ENCODE measurements around the gene CHKA. TPM values are rescaled to one million over a fixed set of nuclear protein-coding genes. Genes with fewer than 3 reads are reported as not detected.

The CHKA gene
- total RNA-seq, 2 experiments from 2014 or later: 5.3 to 12.9 TPM

DNA sequence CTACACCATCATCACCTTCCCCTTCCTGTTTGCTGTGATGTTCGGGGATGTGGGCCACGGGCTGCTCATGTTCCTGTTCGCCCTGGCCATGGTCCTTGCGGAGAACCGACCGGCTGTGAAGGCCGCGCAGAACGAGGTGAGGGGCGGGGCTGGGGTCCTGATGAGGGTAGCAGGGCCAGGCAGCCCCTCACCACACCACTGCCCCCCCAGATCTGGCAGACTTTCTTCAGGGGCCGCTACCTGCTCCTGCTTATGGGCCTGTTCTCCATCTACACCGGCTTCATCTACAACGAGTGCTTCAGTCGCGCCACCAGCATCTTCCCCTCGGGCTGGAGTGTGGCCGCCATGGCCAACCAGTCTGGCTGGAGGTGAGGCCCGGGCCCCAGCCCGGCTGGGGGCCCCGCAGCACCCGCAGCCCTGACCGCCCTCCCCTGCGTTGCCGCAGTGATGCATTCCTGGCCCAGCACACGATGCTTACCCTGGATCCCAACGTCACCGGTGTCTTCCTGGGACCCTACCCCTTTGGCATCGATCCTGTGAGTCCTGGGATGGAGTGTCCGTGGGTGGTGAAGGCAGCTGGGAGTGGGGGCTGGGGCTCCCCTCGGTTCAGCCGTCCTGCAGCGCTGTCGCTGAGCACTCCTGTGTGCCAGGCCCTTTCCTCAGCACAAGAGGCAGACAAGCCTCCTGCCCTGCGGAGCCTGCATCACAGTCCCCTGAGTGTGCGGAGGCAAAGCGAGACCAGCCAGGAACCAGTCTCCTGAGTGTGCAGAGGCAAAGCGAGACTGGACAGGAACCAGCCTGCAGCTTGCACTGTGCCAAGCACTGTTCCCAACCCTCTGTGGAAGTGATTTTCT lies 73.5 kb downstream of the CHKA start:
- H3K27ac Mint-ChIP-seq: no peak overlapping the region
- no peak overlapping the region for H3K4me3 Mint-ChIP-seq
- no peaks in the 10 kb centered on the region for H3K27me3 Mint-ChIP-seq
- CTCF ChIA-PET: no interaction called here
- peaks cover 21% of the 10 kb centered on the region for H3K36me3 Mint-ChIP-seq
- DNase-seq (no peak), ATAC-seq (no peak)
- no peaks in the 10 kb centered on the region for H3K9me3 Mint-ChIP-seq (ENCODE audit: low read depth)
- no peaks in the 10 kb centered on the region for H3K4me1 Mint-ChIP-seq

DNA sequence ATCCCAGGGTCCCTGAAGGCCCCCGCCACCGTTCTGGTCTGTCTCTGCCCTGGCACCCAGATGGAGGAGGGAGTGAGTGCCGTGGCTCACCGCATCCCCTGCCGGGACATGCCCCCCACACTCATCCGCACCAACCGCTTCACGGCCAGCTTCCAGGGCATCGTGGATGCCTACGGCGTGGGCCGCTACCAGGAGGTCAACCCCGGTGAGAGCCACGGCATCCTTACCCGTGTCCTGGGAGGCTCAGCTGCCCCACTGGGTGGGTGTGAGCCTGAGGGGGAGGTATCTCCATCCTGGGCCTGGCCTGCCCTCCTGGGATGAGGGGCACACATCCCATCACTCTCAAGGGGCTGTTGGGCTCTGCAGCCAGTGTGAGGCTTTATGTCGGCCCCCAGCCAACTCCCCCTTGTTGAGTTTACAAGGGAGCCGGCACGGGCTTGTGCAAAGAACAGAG lies 76.3 kb downstream of the CHKA start:
- ATAC-seq: no peak
- no peak for DNase-seq
- Mint-ChIP-seq H3K36me3 (peaks cover 11% of the 10 kb centered on the region), H3K9me3 (ENCODE audit: low read depth) (no peaks in the 10 kb centered on the region), H3K4me3 (no peak overlapping the region), H3K27me3 (no peaks in the 10 kb centered on the region), H3K4me1 (peaks cover 9% of the 10 kb centered on the region), H3K27ac (no peak overlapping the region)
- CTCF ChIA-PET: no interaction called here

DNA sequence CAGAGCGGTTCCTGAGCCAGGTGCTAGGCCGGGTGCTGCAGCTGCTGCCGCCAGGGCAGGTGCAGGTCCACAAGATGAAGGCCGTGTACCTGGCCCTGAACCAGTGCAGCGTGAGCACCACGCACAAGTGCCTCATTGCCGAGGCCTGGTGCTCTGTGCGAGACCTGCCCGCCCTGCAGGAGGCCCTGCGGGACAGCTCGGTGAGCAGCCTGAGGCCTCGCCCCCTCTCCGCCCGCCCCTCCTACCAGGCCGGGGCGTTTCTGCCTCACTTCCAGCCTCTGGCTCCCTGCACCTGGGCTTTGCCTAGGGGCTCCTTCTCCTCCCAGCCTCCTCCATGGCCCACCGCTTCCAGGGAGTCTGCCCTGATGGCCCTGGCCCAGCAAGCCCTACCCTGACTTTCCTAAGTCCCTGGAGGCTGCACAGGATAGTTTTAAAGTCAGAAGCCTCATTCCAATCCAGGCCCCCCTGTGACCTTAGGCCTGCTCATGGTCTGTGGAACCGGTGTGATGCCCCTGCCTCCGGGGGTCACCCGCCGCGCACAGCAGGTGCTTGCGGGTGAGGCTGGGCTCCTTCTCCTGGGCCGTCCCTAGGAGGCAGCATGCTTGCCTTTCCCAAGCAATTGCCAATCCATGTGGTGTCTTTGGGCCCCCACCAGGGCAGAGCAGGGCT lies 76.9 kb downstream of the CHKA start:
- H3K36me3 Mint-ChIP-seq: peaks cover 11% of the 10 kb centered on the region
- peaks cover 11% of the 10 kb centered on the region for H3K4me1 Mint-ChIP-seq
- ATAC-seq: no peak
- H3K4me3 Mint-ChIP-seq: no peak overlapping the region
- H3K9me3 Mint-ChIP-seq (ENCODE audit: low read depth): no peaks in the 10 kb centered on the region
- no peak for DNase-seq
- CTCF ChIA-PET: no interaction called here
- H3K27me3 Mint-ChIP-seq: no peaks in the 10 kb centered on the region
- H3K27ac Mint-ChIP-seq: no peak overlapping the region

GRCh38 chr11:68043349-68044144 lies 77.6 kb downstream of the CHKA start:
- no peak for ATAC-seq
- Mint-ChIP-seq H3K36me3 (peaks cover 8% of the 10 kb centered on the region), H3K27me3 (no peaks in the 10 kb centered on the region), H3K9me3 (ENCODE audit: low read depth) (no peaks in the 10 kb centered on the region), H3K27ac (no peak overlapping the region), H3K4me3 (no peak overlapping the region), H3K4me1 (peaks cover 11% of the 10 kb centered on the region)
- CTCF ChIA-PET: no interaction called here
- DNase-seq: no peak

DNA sequence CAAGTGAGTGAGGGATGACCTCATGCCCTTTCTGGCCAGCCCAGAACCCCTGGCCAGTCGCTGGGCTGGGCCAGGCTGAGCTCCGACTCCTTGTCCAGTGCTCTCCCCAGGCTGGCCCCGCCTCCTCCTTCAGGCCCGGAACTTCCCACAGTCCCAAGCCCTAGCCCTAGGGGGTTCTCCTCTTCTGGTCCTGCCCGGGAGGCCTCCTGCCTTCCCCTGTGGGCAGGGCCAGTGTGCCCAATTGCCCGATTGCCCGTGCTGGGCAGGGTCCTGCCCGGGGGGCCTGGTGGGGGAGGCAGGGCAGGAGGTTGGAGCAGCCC lies 78.2 kb downstream of the CHKA start:
- DNase-seq (no peak), ATAC-seq (no peak)
- Mint-ChIP-seq H3K36me3 (peaks cover 8% of the 10 kb centered on the region), H3K9me3 (ENCODE audit: low read depth) (no peaks in the 10 kb centered on the region), H3K4me1 (peaks cover 13% of the 10 kb centered on the region), H3K27me3 (no peaks in the 10 kb centered on the region), H3K27ac (no peak overlapping the region), H3K4me3 (no peak overlapping the region)
- CTCF ChIA-PET: no interaction called here

DNA sequence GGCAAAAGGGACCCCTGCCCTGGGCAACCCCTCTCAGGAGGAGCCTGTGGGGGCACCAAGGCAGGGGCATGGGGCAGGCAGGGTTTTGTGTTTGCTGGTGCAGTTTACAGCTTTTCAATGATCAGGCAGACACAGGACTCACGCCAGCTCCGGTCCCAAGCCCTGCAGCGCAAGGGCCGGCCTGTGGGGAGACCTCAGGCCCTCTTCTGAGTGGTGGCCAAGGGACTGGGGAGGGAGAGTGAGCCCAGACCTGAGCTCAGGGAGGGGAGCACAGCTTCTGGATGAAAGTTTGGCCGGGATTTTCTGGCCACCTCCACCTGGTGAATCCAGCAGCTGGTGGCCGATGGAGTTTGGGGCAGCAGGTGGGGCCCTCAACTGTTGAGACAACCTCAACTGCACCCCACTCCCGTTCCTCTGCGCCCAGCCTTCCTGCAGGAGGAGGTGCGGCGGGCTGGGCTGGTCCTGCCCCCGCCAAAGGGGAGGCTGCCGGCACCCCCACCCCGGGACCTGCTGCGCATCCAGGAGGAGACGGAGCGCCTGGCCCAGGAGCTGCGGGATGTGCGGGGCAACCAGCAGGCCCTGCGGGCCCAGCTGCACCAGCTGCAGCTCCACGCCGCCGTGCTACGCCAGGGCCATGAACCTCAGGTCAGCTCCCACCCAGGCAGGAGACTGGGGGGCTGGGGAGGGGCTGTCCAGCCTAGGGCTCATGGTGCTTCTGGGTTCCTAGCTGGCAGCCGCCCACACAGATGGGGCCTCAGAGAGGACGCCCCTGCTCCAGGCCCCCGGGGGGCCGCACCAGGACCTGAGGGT lies 78.8 kb downstream of the CHKA start:
- no peaks in the 10 kb centered on the region for H3K27me3 Mint-ChIP-seq
- peaks cover 18% of the 10 kb centered on the region for H3K4me1 Mint-ChIP-seq
- no peaks in the 10 kb centered on the region for H3K9me3 Mint-ChIP-seq (ENCODE audit: low read depth)
- CTCF ChIA-PET: no interaction called here
- H3K4me3 Mint-ChIP-seq: no peak overlapping the region
- no peak overlapping the region for H3K27ac Mint-ChIP-seq
- ATAC-seq (no peak), DNase-seq (no peak)
- peaks cover 8% of the 10 kb centered on the region for H3K36me3 Mint-ChIP-seq

- no peaks in the 10 kb centered on the region for H3K27me3 Mint-ChIP-seq
- no peak overlapping the region for H3K4me3 Mint-ChIP-seq
- CTCF ChIA-PET: interaction anchor here (1.2 kb wide), 1 partner anchor 167 kb away, joined by 3 read pairs; no protein-coding TSS in a partner anchor
- peaks cover 5% of the 10 kb centered on the region for H3K36me3 Mint-ChIP-seq
- DNase-seq: no peak
- peak overlapping the region; percentile 31 for H3K27ac Mint-ChIP-seq
- no peak for ATAC-seq
- H3K9me3 Mint-ChIP-seq (ENCODE audit: low read depth): no peaks in the 10 kb centered on the region
- H3K4me1 Mint-ChIP-seq: peaks cover 25% of the 10 kb centered on the region
Measured at GRCh38 chr11:68041617-68042218, 79.5 kb downstream of the CHKA start.

DNA sequence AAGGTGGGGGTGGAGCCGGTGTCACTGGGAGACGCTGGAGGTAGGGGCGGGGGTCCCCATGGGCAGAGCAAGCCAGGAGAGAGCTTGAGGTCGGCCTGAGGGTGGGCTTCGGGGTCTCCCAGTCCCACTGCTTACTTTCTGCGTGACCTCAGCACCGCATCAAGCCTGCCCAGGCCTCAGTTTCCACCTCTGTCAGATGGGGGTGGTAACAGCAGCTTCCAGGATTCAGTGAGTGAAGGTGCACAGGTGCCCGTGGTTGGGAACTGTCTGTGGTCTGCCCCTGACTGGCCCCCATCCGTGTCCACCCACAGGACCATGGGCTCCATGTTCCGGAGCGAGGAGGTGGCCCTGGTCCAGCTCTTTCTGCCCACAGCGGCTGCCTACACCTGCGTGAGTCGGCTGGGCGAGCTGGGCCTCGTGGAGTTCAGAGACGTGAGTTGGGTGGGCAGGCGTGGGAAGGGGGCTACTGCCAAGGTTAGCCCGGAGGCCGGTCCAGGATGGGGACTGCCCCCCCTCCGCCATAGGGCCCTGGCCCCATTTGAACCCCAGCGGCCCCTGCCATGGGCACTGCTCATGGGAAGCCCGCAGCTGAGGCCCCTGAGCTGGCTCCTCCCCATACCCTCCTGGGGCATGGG lies 80.1 kb downstream of the CHKA start:
- DNase-seq (no peak), ATAC-seq (no peak)
- Mint-ChIP-seq H3K27ac (peak overlapping the region; percentile 91), H3K36me3 (peaks cover 4% of the 10 kb centered on the region), H3K9me3 (ENCODE audit: low read depth) (no peaks in the 10 kb centered on the region), H3K4me3 (peak overlapping the region; percentile 89), H3K27me3 (no peaks in the 10 kb centered on the region), H3K4me1 (peaks cover 32% of the 10 kb centered on the region)
- CTCF ChIA-PET: interaction anchor here (1.2 to 2.2 kb wide), 2 partner anchors 10 to 168 kb away, joined by 3 to 11 read pairs; partner anchors contain the start of gene NDUFS8

DNA sequence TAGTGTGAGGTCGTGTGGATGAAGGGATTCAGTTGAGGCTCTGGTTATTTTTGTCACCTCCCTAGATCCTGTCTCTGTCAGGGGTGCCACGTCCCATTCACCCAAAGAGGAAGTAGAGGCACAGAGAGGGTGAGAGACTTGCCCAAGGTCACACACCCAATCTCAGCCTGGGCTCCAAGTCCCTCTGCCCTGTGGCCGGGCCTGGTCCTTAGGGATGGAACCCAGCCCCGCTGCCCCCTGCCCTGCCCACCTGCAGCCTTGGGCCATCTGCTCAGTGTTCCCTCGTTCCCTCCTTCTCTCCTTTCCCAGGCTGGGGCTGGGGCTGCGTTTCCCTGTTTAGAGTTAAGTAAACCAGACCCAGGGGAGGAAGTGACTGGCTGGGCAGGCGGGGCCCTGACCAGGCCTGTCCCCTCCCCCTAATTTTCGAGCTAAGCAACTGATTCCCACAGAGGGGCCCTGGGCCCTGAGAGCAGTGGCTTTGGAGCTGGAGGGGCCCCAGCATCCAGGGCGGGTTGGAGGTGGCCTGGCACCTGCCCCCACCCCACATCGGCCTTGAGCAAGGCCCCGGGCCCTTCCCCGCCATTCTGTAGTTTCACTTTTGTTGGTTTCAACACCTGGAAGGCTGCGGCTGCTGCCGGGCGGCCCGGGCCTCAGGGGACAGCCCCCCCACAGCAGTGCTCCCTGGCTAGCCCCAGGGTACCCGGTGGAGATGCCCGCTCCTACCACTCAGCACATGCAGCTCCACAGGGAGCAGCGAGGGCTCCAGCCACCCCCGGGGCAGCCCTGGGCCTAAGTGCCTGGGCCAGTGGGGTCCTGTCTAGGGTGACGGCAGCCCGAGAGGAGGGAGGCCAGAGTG lies 80.9 kb downstream of the CHKA start:
- H3K36me3 Mint-ChIP-seq: peaks cover 2% of the 10 kb centered on the region
- peak overlapping the region; percentile 89 for H3K4me3 Mint-ChIP-seq
- H3K27me3 Mint-ChIP-seq: no peaks in the 10 kb centered on the region
- DNase-seq (peak; percentile 70), ATAC-seq (peak; percentile 48)
- peaks cover 39% of the 10 kb centered on the region for H3K4me1 Mint-ChIP-seq
- H3K9me3 Mint-ChIP-seq (ENCODE audit: low read depth): no peaks in the 10 kb centered on the region
- CTCF ChIA-PET: interaction anchor here (1.2 to 2.2 kb wide), 2 partner anchors 9 to 169 kb away, joined by 3 to 11 read pairs; partner anchors contain the start of gene NDUFS8
- H3K27ac Mint-ChIP-seq: peak overlapping the region; percentile 91

GRCh38 chr11:68039526-68040086 lies 81.6 kb downstream of the CHKA start:
- ATAC-seq (peak; percentile 4), DNase-seq (no peak)
- peak overlapping the region; percentile 89 for H3K4me3 Mint-ChIP-seq
- peaks cover 41% of the 10 kb centered on the region for H3K4me1 Mint-ChIP-seq
- CTCF ChIA-PET: interaction anchor here (2.2 kb wide), 1 partner anchor 9 kb away, joined by 11 read pairs; the partner anchor contains the start of gene NDUFS8
- peak overlapping the region; percentile 91 for H3K27ac Mint-ChIP-seq
- peaks cover 2% of the 10 kb centered on the region for H3K36me3 Mint-ChIP-seq
- no peaks in the 10 kb centered on the region for H3K9me3 Mint-ChIP-seq (ENCODE audit: low read depth)
- no peaks in the 10 kb centered on the region for H3K27me3 Mint-ChIP-seq

Data from activated CD8-positive, alpha-beta memory T cell treated with anti-CD3 and anti-CD28 coated beads, Interleukin-2, amount 10 ng/mL, durations not matched to agents 7 days and 5 days (primary cell).